Activated CD4-positive, alpha-beta T cell treated with anti-CD3 and anti-CD28 coated beads, Interleukin-2, amount 50 U/mL, for 1 hour (primary cell): ENCODE data around the gene LGALSL.
"Not testable (repeated sequence)": the region's sequence is repeated elsewhere in the genome, so short reads cannot be mapped to it uniquely, and the experiment has no call there.

Experiments used
- DNase-seq: peaks from one replicate; pipeline ENCODE4 v3.0.0-alpha.2; 2020

The LGALSL gene

GRCh38 chr2:64442801-64443429 lies 11.0 kb upstream of the LGALSL start:
- DNase-seq, result no peak

DNA sequence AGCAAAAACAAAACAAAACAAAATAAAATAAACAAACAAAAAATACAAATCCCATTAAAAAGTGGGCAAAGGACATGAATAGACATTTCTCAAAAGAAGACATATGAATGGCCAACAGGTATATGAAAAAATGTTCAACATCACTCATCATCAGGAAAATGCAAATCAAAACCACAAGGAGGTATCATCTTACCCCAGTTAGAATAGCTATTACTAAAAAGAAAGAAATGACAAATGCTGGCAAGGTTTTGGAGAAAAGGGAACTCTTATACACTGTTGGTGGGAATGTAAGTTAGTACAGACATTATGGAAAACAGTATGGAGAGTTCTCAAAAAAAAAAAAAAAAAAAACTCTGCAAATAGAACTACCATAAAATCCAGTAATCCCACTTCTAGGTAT lies 8.0 kb upstream of the LGALSL start:
- DNase-seq, result not testable (repeated sequence)

- no peak for DNase-seq
These were observed 6.5 kb upstream of the LGALSL start for GRCh38 chr2:64447317-64448040.

DNA sequence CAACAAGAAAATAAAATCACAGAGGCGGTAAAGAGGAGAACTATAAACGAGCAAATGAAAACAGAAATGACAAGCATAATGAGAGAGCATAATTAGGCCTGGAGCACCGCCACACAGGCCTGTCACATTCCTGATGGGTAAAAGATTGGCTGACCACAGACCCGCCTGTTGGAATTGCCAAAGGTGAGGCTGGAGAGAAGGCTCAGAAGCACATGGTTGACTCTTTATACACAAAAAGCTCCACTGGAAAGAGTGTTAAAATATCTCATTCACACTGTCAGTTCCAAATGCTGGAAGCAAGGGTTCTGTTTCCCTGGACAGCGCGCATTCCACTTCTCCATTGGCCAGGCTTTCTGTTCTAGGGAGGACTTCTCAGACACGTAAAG lies 5.9 kb upstream of the LGALSL start:
- DNase-seq, result no peak

DNA sequence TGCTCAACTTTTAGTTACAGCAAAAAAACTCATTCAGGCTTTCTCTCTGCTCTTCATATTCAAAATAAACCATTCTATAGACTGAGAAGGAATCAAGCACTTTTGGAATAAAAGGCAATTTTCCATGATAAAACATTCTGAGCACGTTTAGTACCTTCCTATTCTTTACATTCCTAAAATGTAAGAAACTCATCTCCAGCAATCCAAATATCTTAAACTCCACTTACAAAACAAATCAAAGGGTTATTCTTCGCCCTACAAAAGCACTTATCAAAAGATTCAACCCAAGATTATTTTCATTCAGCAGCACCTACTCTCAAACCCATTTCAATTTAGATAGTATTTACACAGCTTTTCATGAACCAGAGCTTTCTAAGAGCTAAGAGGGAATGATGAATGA lies 2.9 kb upstream of the LGALSL start:
- no peak for DNase-seq

DNA sequence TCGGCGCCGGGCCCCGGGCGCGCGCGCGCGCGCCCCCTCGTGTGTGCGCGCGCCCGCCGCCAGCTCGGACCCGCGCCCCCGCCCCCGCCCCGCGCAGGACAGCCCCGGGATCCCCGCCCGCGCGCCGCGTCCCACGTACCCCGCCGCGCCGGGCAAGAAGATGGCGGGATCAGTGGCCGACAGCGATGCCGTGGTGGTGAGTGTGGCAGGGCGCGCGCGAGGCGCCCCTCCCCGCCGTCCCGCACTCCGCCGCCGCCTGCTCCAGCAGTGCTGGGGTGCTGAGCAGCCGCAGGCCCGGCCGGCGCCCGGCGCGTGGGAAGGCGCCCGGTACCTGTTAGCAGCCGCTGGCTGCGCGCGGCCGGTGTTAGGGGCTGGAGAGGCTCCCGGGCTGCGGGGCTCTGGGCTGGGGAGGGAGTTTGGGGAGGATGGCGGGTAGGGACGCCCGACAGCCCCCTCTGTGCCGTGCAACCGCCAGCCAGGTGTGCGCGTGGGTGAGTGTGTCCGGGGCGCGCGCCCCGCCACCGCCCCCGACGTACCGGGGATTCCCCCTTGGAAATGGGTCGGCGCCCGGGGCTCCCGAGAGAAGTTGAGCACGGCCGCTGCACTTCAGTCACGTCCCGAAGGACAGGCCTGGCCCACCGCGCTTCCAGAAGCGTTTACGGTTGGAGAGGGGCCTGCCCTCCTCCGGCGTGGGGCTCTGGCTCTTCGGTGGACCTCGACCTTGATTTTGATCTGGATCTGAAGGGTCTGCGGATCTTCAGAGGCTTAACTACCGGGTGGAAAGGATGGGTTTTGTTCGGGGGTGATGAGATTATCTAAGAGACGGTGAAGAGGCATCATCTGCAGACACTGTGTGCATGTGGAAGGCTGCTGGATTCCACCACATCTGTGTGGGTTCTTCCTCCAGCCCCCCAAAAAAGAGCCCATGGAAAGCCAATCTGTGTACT lies 697 bp downstream of the LGALSL start:
- peak; percentile 35 for DNase-seq

DNA sequence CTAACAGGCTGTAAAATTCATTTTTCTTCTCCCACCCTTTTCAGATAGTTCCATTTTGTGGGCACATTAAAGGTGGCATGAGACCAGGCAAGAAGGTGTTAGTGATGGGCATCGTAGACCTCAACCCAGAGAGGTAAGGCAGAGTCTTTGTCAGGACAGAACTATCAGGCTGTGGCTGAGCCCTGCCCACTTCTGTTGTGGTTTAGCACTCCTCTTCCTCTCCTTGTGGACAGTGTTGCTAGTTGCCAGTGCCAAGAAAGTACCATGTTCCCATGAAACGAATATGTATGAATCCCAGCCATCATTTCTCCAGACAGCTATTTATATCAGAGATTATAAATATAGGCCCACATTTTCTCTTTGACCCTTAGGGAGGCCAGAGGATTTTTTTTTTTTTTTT lies 1.6 kb downstream of the LGALSL start:
- no peak for DNase-seq

- no peak for DNase-seq
These were observed 2.3 kb downstream of the LGALSL start for GRCh38 chr2:64456293-64456692.

DNA sequence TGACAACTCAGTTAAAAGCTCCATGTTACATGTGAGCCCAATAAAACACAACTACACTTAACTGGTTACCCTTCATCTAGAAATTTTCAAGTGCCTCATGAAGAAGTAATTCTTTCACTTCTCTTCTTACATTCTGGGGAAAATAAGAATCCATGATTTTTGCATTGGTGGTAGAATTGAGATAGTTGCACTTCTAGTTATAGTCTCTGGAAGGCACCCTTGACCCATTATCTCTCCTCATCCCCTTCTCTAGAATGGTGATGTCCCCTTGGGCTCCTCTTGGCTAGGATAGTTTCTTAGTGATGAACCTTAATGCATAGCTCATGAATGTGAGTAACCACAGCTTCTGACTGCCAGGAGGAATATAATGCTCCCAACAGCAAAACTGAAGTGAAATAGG lies 3.6 kb downstream of the LGALSL start:
- no peak for DNase-seq

GRCh38 chr2:64459575-64459974 lies 5.6 kb downstream of the LGALSL start:
- no peak for DNase-seq

GRCh38 chr2:64460330-64460729 lies 6.4 kb downstream of the LGALSL start:
- no peak for DNase-seq

DNA sequence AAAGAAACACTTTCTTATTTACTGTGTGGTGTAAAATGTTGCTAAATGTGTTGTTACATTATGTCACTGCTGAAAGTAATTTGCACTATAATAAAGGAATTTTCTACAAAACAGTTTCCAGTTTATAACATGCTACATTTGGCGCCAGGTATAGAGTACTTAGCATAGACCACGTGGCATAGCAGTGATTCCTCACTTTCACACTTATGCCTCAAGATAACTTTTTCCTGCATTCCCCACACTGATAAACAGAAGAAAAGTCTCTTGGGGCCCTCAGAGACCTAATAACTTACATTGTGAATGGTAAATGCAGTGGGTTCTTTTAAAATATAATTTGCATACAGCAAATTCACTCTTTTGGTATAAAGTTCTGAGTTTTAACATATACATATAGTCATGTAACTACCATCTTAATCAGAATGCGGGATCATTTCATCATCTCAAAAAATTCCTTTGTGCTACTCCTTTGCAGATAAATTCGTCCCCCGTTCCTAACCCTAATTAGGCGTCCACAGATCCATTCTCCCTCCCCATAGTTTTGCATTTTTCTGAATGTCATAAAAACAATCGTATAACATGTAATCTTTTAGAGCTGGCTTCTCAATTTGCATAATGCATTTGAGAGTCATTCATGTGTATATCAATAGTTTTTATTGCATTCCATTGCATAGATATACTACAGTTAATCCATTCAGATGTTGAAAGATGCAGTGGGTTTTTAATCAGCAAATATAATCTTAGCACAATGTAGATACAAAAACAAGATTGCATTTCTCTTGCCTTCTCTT lies 7.5 kb downstream of the LGALSL start:
- DNase-seq, result no peak

DNA sequence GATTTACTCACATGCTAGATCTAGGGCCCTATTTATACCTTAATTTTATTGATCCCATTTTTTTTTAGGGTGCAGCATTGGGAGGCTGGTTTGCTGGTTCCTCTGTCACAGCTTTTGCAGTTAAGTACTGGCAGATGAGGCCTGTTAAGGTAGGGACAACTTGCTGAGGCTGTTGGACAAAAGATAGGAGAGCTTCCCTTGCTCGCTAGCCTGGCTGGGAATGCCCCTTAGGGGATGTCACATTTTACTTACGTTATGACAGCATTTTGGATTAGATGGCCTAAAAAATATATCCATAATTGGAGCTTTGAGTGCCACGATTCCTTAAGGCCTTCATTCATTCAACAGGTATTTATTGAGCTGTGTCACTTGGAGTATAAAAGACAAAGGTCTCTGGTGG lies 8.2 kb downstream of the LGALSL start:
- no peak for DNase-seq

DNA sequence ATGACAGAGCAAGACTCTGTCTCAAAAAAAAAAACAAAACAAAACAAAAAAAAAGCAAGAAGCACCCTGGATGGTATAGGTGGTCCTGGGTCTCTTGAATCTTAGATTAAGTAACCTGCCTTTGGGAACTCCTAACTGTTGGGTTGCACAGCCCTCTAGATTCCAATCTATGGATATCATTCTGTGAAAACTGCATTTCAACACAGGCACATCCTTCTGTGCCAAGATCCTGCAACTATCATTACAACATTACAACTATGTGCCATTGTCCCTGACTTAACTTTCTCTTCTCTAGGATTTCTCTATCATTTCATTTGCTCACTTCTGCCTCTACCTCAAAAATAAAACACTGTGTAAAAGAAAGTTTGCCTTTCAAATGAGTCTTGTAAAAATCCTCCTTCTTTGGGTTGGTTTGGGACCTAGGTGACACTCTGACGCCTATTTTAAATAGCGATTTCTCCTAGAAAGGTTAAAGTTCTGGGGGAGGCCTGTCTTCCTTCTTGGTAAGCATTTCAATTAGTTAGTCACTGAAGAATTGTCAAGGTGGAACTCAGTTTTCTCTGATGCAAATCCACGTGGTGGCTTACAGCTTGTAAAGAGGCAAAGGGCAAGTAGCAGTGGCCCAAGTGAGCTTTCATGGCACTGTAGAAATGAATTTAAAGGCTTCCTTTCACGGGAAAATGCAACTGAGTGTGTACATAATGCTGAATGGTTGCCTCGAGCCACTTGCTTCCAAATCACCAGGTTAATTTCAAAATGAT lies 9.2 kb downstream of the LGALSL start:
- DNase-seq, result no peak

DNA sequence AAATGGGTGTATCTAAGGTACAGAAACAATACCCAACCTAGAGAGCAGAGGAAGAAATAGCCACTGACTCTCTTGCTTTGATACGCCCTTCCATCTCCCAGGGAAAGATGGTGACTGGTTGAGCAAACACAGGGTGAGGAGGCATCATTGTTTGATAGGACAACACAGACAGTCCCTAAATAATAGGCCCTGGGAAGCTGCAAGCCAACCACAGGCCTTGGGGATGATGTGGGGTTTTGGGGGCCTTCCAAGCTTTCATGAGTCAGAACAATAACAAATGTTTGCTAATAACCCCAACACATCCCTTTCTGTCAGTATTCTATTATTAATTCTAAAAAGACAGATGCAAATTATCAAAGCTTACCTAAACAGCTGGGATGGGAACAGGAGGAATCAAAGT lies 9.8 kb downstream of the LGALSL start:
- DNase-seq, result no peak

- no peak for DNase-seq
These were observed 12.6 kb downstream of the LGALSL start for GRCh38 chr2:64466478-64467085.

GRCh38 chr2:64467096-64467843 lies 13.3 kb downstream of the LGALSL start:
- DNase-seq, result no peak

GRCh38 chr2:64469261-64469660 lies 15.3 kb downstream of the LGALSL start:
- no peak for DNase-seq

DNA sequence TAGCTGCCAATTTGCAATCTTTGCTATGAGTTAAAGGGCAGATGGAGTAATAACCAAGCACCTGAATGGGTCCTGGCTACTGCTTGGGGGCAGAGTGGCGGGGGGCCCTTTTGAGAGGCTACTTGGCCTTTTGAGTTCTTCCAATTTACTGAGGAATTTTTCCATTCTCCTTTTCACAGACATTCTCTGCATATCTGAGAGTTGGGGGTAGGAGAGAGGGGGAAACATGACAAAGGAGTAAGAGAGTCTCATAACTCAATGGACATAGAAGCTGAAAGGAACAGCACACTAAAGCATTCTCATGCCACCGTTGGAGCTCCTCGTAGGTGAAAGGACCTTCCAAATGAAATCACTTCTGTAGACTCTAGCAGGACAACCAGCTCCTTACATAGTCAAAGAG lies 16.1 kb downstream of the LGALSL start:
- DNase-seq, result no peak

GRCh38 chr2:64470766-64471295 lies 16.9 kb downstream of the LGALSL start:
- no peak for DNase-seq

DNA sequence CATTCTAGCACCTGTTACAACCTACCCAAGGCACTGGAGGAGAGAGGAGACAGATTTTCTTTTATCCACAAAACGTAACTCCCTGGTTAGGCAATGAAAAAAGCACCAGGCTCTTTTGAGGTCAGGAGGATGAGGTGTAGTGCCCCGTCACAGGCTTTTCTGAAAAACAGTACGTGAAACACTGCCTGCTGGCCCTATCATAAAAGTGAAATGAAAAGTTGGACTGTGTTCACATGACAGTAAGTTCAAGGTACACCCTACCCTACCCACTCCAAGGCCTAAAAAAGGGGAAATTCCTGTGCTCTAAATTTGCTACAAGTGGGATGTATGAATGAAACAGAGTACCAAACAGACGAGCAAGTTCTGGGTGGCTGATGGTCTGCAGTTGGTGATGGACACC lies 17.6 kb downstream of the LGALSL start:
- no peak for DNase-seq
